Stomach (tissue), 9 donors: ENCODE data around the gene ACVR2A. TPM values are rescaled to one million over a fixed set of nuclear protein-coding genes. Genes with fewer than 3 reads are reported as not detected.

Experiments
- DNase-seq, 2 donors: peaks; one replicate each; pipeline versions ENCODE4 v3.0.0 to v3.0.0-alpha.2; 2013 to 2019
- H3K27ac ChIP-seq, 5 donors: fragments of 200-600 bp in 4 of 5; sonication (generic) in 4 of 5; one replicate each; pipeline ENCODE4 v1.5.1; 2013 to 2019; ENCODE audit warnings: mild to moderate bottlenecking in 1 of 5, moderate library complexity in 1 of 5
- H3K27me3 ChIP-seq, 3 donors: fragments of 200-600 bp; sonication (generic); one replicate each; pipeline ENCODE4 v1.5.1; 2017 to 2019; ENCODE audit warnings: mixed run types in 1 of 3
- H3K36me3 ChIP-seq, 4 donors: fragments of 200-600 bp; sonication (generic); 1 replicate in 3 of 4; 2 replicates in 1 of 4; pipeline ENCODE4 v1.5.1; 2016 to 2019
- H3K4me1 ChIP-seq, 4 donors: fragments of 200-600 bp; sonication (generic); one replicate each; pipeline ENCODE4 v1.5.1; 2016 to 2019
- H3K4me3 ChIP-seq, 4 donors: fragments of 200-600 bp; sonication (generic) in 3 of 4; one replicate each; pipeline ENCODE4 v1.5.1; 2016 to 2019; ENCODE audit warnings: mild to moderate bottlenecking in 1 of 4
- H3K9me3 ChIP-seq, 4 donors: fragments of 200-600 bp; sonication (generic); one replicate each; pipeline ENCODE4 v1.5.1; 2016 to 2019
- EP300 ChIP-seq: sonication (generic); formaldehyde crosslinking; IDR thresholded peaks from one replicate; pipeline ENCODE4 v1.6.1; 2017; ENCODE audit warnings: antibody characterized with exemption
- POLR2A ChIP-seq, 4 donors: fragments of 450-650 bp; IDR thresholded peaks; one replicate each; pipeline ENCODE4 v1.6.1; 2016; ENCODE audit warnings: antibody characterized with exemption in 4 of 4, control low read depth in 2 of 4, mild to moderate bottlenecking in 1 of 4, moderate library complexity in 1 of 4
- POLR2AphosphoS5 ChIP-seq, 3 donors: sonication (generic); formaldehyde crosslinking; IDR thresholded peaks; one replicate each; pipeline ENCODE4 v1.6.1; 2016; ENCODE audit warnings: antibody characterized with exemption in 3 of 3
- WGBS, 5 donors: extraction: QIAGEN DNeasy Blood & Tissue Kit in 3 of 5; methylation state at CpG; one replicate each; pipeline versions ENCODE4 v1.1.5 to v1.1.7; 2013 to 2018; 5-methylcytosine and 5-hydroxymethylcytosine counted together
- intact Hi-C: fragments of 100-400 bp; cut with DNase I; formaldehyde crosslinking; loops from one replicate; pipeline ENCODE4 v1.15.1; 2023; ENCODE audit warnings: low total_unique reads
- polyA plus RNA-seq, 3 donors: library from polyadenylated mRNA; stranded (reverse); fragments of 200-250 nt; gene quantifications; one replicate each; pipeline ENCODE4 v1.2.3, GENCODE V29; 2013
- total RNA-seq, 5 donors: library from RNA; depleted of rRNA; stranded (reverse); fragments of >200 nt; gene quantifications; one replicate each; pipeline versions ENCODE4 v1.1.0 to v1.2.3, GENCODE V29; 2014 to 2016
- TF ChIP-seq, protein P1 (sequence below), 7 experiments: fragments of 450-650 bp in 4 of 7; fragments of 200-600 bp in 3 of 7; sonication (generic) in 3 of 7; IDR thresholded peaks; one replicate each; pipeline ENCODE4 v1.5.1; 2016 to 2019; ENCODE audit warnings: antibody characterized with exemption in 7 of 7, control low read depth in 2 of 7, mild to moderate bottlenecking in 1 of 7
- donor health status: healthy with polysubstance abuse.
- donor health status: Bipolar disorder and iron deficiency.
- donor health status: healthy.

The ACVR2A gene
- total and polyA plus RNA-seq, 8 donors, result 1.9 to 46.8 (median 11.6) TPM

DNA sequence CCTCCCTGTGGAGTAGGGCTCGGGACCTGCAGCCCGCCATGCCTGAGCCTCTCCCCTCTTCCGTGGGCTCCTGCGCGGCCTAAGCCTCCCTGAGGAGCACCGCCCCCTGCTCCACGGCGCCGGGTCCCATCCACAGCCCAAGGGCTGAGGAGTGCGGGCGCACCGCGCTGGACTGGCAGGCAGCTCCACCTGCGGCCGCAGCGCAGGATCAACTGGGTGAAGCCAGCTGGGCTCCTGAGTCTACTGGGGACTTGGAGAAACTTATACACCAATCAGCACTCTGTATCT is 17.8 kb upstream of the ACVR2A start:
- peaks cover 0 to 4% (median 0%) of the 10 kb centered on the region in 4 donors for H3K4me1 ChIP-seq
- intact Hi-C loops, result no loop called here
- H3K27me3 ChIP-seq, result no peaks in the 10 kb centered on the region
- no peaks in the 10 kb centered on the region for H3K36me3 ChIP-seq
- DNase-seq, result no peak
- no peak overlapping the region for H3K4me3 ChIP-seq
- 90 to 99% (median 96%) methylated on average over 11 to 16 of the region's 16 CpGs for WGBS, 5 donors
- H3K9me3 ChIP-seq, result peaks cover 0 to 9% (median 4%) of the 10 kb centered on the region in 4 donors
- no peak overlapping the region for H3K27ac ChIP-seq
- TF ChIP-seq POLR2AphosphoS5 (IDR thresholded peaks at IDR 0.05), result no peak
- TF ChIP-seq, protein P1, sequence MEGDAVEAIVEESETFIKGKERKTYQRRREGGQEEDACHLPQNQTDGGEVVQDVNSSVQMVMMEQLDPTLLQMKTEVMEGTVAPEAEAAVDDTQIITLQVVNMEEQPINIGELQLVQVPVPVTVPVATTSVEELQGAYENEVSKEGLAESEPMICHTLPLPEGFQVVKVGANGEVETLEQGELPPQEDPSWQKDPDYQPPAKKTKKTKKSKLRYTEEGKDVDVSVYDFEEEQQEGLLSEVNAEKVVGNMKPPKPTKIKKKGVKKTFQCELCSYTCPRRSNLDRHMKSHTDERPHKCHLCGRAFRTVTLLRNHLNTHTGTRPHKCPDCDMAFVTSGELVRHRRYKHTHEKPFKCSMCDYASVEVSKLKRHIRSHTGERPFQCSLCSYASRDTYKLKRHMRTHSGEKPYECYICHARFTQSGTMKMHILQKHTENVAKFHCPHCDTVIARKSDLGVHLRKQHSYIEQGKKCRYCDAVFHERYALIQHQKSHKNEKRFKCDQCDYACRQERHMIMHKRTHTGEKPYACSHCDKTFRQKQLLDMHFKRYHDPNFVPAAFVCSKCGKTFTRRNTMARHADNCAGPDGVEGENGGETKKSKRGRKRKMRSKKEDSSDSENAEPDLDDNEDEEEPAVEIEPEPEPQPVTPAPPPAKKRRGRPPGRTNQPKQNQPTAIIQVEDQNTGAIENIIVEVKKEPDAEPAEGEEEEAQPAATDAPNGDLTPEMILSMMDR (IDR thresholded peaks at IDR 0.05), result no peak
- TF ChIP-seq EP300, result no peak
- no peak for TF ChIP-seq POLR2A (IDR thresholded peaks at IDR 0.05)

DNA sequence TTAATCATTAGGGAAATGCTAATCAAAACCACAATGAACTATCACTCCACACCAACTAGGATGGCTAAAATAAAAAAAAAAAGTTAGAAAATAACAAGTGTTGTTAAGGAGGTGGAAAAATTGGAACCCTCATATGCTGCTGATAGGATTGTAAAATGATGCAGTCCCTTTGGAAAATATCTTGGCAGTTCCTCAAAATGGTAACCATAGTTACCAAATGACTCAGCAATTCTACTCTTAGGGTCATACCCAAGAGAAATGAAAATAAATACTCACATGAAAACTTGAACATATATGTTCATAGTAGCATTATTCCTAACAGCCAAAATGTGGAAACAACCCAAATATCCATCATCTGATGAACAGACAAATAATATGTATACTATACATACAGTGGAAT is 15.7 kb upstream of the ACVR2A start:
- H3K4me3 ChIP-seq, result no peak overlapping the region
- peaks cover 0 to 4% (median 0%) of the 10 kb centered on the region in 4 donors for H3K4me1 ChIP-seq
- TF ChIP-seq, protein P1 (IDR thresholded peaks at IDR 0.05), result no peak
- TF ChIP-seq POLR2AphosphoS5 (IDR thresholded peaks at IDR 0.05), result no peak
- peaks cover 0 to 4% (median 0%) of the 10 kb centered on the region in 4 donors for H3K9me3 ChIP-seq
- H3K27ac ChIP-seq, result no peak overlapping the region
- no peaks in the 10 kb centered on the region for H3K36me3 ChIP-seq
- DNase-seq, result peak in 1 of 2 donors; percentile 50
- intact Hi-C loops, result no loop called here
- H3K27me3 ChIP-seq, result no peaks in the 10 kb centered on the region

DNA sequence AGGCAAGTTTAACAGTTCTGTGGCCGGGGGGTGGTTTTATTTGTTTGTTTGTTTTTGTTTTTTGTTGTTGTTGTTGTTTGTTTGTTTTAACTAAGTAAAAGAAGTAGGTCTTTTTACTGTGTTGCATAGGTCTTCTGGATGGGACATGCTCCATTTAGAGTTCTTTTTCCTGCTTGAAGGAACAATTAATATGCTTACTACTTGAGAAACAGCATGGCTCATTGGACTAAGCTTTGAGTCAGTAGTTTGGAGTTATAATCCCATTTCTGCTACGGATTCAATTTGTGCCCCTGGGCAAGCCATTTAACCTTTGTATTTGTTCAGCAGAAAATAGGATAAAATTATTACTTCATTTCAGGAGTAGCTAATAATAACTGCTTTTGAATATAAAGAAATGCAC is 8.7 kb upstream of the ACVR2A start:
- Histone ChIP-seq H3K4me3 (no peak overlapping the region), H3K9me3 (no peaks in the 10 kb centered on the region), H3K36me3 (no peaks in the 10 kb centered on the region), H3K4me1 (no peaks in the 10 kb centered on the region), H3K27ac (no peak overlapping the region), H3K27me3 (no peaks in the 10 kb centered on the region)
- WGBS, 5 donors, result 72 to 88% (median 79%) methylated on average over 2 of the region's 2 CpGs
- no peak for TF ChIP-seq POLR2AphosphoS5 (IDR thresholded peaks at IDR 0.05)
- TF ChIP-seq, protein P1 (IDR thresholded peaks at IDR 0.05), result no peak
- no peak for TF ChIP-seq EP300
- no peak for TF ChIP-seq POLR2A (IDR thresholded peaks at IDR 0.05)
- intact Hi-C loops, result no loop called here
- no peak for DNase-seq

DNA sequence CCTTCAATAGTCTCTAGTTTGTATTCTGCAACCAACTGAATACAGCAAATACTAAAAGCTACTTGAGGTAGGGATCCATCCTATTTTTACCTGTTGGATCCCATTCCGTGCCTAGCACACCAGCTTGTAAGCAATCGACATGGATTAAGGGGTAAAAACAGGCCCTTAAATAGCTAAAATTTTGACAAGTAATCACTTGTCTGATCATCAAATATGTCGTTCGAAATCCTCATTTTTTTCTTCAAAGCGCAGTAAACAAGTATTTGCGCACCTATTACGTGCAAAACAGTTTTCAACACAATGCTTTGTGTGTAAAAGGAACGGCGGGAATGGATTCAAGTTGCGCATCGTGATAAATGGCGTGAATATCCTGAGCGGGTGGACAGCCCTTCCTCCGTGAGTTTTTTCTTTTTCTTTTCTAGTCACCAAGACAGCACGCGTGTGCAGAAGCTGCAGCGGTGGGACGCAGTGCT is 1.4 kb upstream of the ACVR2A start:
- no peaks in the 10 kb centered on the region for H3K27me3 ChIP-seq
- TF ChIP-seq, protein P1 (IDR thresholded peaks at IDR 0.05), result no peak
- no peak for TF ChIP-seq EP300
- no peak for TF ChIP-seq POLR2A (IDR thresholded peaks at IDR 0.05)
- TF ChIP-seq POLR2AphosphoS5 (IDR thresholded peaks at IDR 0.05), result no peak
- intact Hi-C loops, result no loop called here
- no peak for DNase-seq
- H3K36me3 ChIP-seq, result no peaks in the 10 kb centered on the region
- H3K27ac ChIP-seq, result peak overlapping the region; percentile 96 to 100 (median 98)
- H3K4me3 ChIP-seq, result peak overlapping the region; percentile 69 to 86 (median 82)
- WGBS, 5 donors, result 2 to 6% (median 5%) methylated on average over 18 of the region's 18 CpGs
- H3K9me3 ChIP-seq, result no peaks in the 10 kb centered on the region
- H3K4me1 ChIP-seq, result peaks cover 13 to 45% (median 32%) of the 10 kb centered on the region in 4 donors
